Muscle layer of colon (tissue), 2 donors: ENCODE results near the gene ARHGAP26.
"Not testable (repeated sequence)": the region's sequence is repeated elsewhere in the genome, so short reads cannot be mapped to it uniquely, and the experiment has no call there.

Experiments used
- H3K27ac ChIP-seq: one replicate; pipeline ENCODE4 v1.7.0; 2013; ENCODE audit warnings: low read depth, mild to moderate bottlenecking, low read length, moderate library complexity
- H3K27me3 ChIP-seq, 2 donors: one replicate each; pipeline ENCODE4 v1.7.0; 2013; ENCODE audit warnings: low read length in 2 of 2, mild to moderate bottlenecking in 2 of 2; ENCODE audit not compliant: insufficient read depth in 2 of 2, control insufficient read depth in 1 of 2
- H3K36me3 ChIP-seq: one replicate; pipeline ENCODE4 v1.7.0; 2013; ENCODE audit warnings: mild to moderate bottlenecking, low read length; ENCODE audit not compliant: insufficient read depth
- H3K4me1 ChIP-seq: one replicate; pipeline ENCODE4 v1.7.0; 2013; ENCODE audit warnings: mild to moderate bottlenecking, low read length; ENCODE audit not compliant: insufficient read depth
- H3K4me3 ChIP-seq, 2 donors: one replicate each; pipeline ENCODE4 v1.7.0; 2013; ENCODE audit warnings: low read length in 2 of 2, low read depth in 1 of 2, mild to moderate bottlenecking in 1 of 2, moderate library complexity in 1 of 2
- H3K9ac ChIP-seq: one replicate; pipeline ENCODE4 v1.7.0; 2013; ENCODE audit warnings: low read length
- H3K9me3 ChIP-seq: one replicate; pipeline ENCODE4 v1.7.0; 2013; ENCODE audit warnings: mild to moderate bottlenecking, low read length
- donor health status: abdominal sarcoma.
- donor health status: Adenocarcinoma of cecum.

Gene ARHGAP26

DNA sequence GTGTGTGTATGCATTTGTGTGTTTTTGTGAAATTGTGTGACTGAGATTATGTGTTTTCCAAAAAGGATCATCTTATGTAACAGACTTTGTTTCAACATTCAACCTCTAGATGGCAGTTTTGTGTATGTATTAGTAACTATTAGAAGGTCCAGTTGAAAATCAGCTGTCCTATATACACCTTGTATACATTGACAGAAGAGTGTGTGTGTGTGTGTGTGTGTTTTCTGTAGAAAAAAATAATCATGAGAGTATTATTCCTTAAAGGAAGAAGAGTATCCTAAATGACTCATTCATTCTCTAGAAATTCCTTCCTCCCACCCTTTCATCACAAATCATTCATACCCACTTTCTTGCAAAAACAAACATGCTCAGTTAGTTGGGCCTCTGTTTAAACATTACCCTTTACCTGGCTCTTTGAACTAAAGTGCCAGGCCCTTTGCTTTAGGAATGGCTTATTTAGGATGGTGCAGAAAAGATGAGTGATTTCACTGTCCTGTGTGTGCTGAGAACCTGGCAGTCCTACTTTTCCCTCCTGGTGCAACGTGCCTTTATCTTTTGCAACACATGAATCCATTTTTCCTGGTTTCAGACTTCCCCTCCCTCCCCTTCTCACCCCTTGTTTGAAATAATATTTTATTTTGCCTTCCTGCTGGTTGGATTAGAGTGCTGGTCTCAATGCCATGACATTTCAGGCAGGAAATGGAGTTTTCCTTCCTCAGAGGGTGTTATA lies 152.2 kb downstream of the ARHGAP26 start:
- H3K9ac ChIP-seq: no peak overlapping the region
- no peaks in the 10 kb centered on the region for H3K9me3 ChIP-seq
- no peak overlapping the region for H3K27ac ChIP-seq
- no peaks in the 10 kb centered on the region for H3K36me3 ChIP-seq
- H3K4me3 ChIP-seq: no peak overlapping the region
- H3K4me1 ChIP-seq: peaks cover 16% of the 10 kb centered on the region
- H3K27me3 ChIP-seq: no peaks in the 10 kb centered on the region

DNA sequence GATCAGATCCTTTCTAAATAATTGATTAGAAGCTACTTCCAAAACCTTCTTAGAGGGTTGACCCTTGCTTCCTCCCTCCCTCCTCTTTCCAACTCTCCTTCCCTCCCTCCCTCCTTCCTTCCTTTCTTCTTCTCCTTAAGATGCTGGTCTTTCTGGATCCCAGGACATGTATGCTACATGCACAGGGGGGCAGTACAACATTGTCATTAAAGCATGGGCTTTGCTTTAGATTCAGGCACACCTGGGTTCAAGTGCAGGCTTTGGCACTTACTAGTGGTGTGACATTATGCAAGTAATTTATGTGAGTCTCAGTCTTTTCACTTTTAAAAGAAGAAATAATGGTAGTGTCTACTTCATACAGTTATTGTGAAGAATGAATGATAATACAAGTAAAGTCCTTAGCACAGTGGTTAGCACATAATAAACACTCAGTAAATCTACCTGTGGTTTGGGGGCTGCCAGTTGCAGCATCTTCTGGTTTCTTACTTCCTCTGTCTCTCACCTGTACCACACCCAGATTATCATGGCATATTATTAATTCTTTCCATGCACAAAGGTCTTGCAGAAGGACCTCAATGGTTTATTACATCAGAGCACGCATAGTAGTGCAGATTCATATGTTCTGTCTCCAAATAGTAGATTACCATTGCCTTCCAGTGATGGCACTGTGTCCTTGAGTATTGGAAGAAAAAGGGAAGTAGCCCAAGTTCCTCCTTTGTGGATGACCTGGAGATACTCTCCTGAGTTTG lies 154.1 kb downstream of the ARHGAP26 start:
- no peak overlapping the region for H3K9ac ChIP-seq
- no peak overlapping the region for H3K4me3 ChIP-seq
- no peaks in the 10 kb centered on the region for H3K36me3 ChIP-seq
- H3K9me3 ChIP-seq: no peaks in the 10 kb centered on the region
- H3K4me1 ChIP-seq: peaks cover 16% of the 10 kb centered on the region
- H3K27me3 ChIP-seq: no peaks in the 10 kb centered on the region
- no peak overlapping the region for H3K27ac ChIP-seq

DNA sequence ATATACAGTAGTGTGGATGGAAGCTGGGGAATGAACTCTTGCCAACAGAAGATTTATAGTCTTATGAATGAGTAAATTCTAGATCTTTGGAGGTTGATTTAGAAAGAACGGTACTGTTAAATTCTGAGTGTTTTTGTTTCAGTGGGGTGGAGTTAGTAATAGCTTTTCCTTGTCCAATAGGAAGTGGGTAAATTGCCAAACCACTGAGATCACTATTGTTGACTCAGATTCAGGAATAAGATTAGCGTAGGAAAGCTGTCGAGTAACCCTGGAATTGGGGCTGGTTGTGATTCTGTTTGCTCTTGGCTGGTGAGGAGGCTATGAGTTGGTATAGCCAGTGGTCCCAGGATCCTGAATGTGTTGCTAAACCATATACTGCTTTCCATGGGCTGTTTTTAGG lies 155.6 kb downstream of the ARHGAP26 start:
- Histone ChIP-seq H3K4me3 (no peak overlapping the region), H3K27ac (no peak overlapping the region), H3K9me3 (no peaks in the 10 kb centered on the region), H3K4me1 (peaks cover 16% of the 10 kb centered on the region), H3K27me3 (no peaks in the 10 kb centered on the region), H3K36me3 (no peaks in the 10 kb centered on the region), H3K9ac (no peak overlapping the region)

DNA sequence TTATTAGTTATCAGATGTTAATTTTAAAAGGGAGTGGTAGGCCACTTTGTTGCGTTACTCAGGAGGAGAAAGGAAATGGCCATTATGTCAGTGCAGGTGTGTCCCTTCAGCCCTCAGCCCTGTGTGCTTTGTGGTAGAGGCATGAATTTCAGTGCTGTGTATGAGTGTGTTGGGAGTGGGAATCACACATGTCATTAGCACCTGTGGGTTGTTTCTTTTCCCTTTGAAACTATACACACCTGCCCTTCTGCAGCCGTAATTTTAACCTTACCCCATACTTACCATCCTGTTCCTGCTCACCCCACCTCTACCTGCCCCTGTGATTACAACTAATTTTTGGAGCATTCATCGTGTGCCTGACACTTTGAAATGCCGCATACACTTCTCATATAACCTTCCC lies 156.4 kb downstream of the ARHGAP26 start:
- no peaks in the 10 kb centered on the region for H3K9me3 ChIP-seq
- H3K4me3 ChIP-seq: no peak overlapping the region
- H3K27me3 ChIP-seq: no peaks in the 10 kb centered on the region
- no peaks in the 10 kb centered on the region for H3K36me3 ChIP-seq
- peaks cover 16% of the 10 kb centered on the region for H3K4me1 ChIP-seq
- no peak overlapping the region for H3K27ac ChIP-seq
- no peak overlapping the region for H3K9ac ChIP-seq

DNA sequence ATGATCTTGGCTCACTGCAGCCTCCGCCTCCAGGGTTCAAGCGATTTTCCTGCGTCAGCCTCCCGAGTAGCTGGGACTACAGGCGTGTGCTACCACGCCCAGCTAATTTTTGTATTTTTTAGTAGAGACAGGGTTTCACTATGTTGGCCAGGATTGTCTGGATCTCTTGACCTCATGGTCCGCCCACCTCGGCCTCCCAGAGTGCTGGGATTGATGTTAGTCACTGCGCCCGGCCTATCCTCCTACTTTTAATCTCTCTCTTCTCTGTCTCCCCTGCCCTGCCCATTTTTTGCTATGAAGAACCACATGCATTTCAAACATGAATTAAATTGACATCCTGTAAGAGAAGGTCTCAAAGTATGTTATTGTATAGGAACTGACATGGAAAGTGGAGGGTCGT lies 158.8 kb downstream of the ARHGAP26 start:
- H3K9ac ChIP-seq, H3K9me3 ChIP-seq, H3K27me3 ChIP-seq, H3K4me3 ChIP-seq, H3K36me3 ChIP-seq, H3K27ac ChIP-seq: not testable (repeated sequence)
- H3K4me1 ChIP-seq: peaks cover 16% of the 10 kb centered on the region

DNA sequence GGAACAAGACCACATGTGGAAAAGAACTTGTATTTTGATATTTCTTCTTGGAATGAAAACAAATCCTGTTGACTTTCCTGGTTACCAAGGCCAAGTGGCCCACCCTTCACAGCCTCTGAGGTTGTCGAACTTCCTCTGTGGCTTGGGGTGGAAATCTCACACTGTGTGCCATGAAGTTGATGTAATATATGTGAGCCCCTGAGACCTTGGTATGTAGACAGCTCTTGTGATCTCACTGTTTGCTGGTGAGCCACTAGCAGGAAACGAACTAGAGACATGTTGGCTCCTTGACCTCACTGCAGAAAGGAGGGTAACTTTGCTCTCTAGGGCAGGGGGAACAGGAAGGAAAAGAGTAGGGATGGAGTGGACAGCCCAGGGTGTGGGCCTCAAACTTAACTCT lies 159.4 kb downstream of the ARHGAP26 start:
- Histone ChIP-seq H3K9me3 (no peaks in the 10 kb centered on the region), H3K36me3 (peaks cover 6% of the 10 kb centered on the region), H3K27me3 (no peaks in the 10 kb centered on the region), H3K4me3 (no peak overlapping the region), H3K27ac (no peak overlapping the region), H3K9ac (no peak overlapping the region), H3K4me1 (peaks cover 16% of the 10 kb centered on the region)

DNA sequence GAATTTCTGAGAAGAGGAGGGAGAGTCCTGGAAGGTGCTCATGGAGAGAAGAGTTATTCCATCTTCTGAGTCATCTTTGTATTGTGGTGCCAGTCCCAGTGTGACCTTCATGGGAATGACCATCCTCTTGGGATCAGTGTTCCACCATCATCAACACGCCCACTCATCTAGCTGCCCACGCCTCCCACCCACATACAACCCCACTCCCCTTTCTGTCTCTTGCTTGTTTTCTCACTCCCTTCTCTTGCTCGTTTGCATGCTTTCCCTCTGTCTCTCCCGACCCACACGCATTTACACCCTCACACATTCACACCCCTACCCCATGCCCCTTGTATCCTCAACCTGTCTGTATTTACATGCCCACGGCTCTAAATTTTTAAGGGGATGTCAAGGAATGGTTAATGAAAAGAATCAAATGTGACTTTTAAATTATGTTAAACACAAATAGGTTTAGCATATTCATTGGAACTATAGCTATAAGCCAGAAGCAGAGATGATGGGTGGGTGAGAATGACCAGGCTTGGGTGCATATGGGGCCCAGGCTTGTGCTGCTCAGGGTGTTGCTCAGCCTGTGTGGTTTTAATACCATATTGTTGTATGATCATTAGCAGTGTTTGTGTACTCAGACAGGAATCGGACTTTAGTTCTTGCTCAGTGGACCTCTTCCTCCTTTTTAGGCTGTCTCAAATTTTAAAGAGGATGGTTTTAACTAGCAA lies 160.4 kb downstream of the ARHGAP26 start:
- no peak overlapping the region for H3K9ac ChIP-seq
- no peaks in the 10 kb centered on the region for H3K9me3 ChIP-seq
- no peak overlapping the region for H3K4me3 ChIP-seq
- no peak overlapping the region for H3K27ac ChIP-seq
- H3K36me3 ChIP-seq: peaks cover 6% of the 10 kb centered on the region
- peaks cover 16% of the 10 kb centered on the region for H3K4me1 ChIP-seq
- no peaks in the 10 kb centered on the region for H3K27me3 ChIP-seq

DNA sequence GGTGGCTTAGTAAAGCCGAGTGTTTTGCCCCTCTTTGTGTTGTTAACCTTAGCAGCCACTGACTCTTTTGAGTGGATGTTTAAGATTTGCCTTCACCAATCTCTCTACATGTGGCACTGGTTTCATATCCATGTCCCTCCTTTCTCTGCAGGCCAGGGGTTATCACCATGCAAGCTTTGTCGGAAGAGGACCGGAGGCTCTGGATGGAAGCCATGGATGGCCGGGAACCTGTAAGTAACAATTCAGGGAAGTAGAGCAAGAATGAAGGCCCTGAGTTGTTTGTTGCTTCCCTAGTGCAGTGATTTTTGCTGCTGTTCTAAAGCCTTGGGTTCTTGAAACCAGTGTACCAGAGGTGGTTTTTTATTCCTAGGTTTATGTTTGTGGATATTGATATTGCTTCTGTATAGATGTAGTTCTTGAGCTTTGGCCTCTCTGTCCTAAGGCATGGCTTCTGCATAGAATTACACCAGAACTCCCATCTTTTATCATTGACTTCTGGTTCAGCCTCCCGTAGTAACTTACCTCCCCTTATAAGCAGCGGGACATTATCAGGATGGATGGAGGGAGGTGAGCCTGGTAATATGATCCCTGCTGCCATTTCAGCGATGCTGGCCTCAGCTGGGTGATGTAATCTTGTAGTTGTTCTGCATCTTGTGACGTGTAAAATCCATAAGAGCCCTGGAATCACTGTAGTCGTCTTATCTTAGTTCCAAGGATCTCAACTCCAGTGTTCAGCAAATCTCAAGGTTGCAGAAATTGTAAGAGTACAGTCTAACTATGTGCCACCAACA lies 161.9 kb downstream of the ARHGAP26 start:
- Histone ChIP-seq H3K4me1 (peaks cover 7% of the 10 kb centered on the region), H3K9me3 (no peaks in the 10 kb centered on the region), H3K27ac (no peak overlapping the region), H3K36me3 (peaks cover 6% of the 10 kb centered on the region), H3K9ac (no peak overlapping the region), H3K4me3 (no peak overlapping the region), H3K27me3 (no peaks in the 10 kb centered on the region)

DNA sequence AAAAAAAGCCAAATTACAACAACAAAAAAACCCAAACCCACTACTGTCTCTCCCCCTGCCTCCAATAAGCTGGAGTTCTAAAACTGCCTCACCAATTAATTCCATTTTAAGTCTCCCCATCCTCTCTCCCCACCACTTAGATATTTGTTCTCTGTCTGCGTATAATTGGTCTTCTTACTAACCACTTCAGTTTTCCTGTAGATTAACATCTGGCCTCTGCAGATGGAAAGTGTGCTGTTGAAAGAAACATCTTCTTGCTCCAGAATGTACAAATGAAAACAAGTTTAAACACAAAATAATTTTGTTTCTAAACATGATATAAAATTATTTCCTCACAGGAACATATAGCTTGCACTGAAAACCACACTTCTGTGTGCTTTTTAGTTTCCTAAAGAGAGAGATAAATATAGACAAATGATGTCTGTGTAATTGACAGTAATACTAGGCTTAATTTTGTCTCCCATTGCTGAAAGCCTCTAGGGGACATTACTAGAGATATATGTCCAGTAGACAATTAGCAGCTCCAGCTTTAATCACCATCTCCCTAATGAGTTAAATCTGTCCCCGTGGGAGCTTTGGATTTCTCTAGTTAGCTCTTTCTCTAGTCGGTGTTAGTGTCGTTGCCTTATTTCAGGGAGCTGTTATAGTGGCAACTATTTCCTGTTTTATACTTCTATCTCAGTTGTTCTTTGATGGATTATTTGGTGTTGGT lies 164.0 kb downstream of the ARHGAP26 start:
- H3K4me1 ChIP-seq: peaks cover 23% of the 10 kb centered on the region
- no peak overlapping the region for H3K4me3 ChIP-seq
- H3K9me3 ChIP-seq: no peaks in the 10 kb centered on the region
- H3K27me3 ChIP-seq: no peaks in the 10 kb centered on the region
- H3K9ac ChIP-seq: no peak overlapping the region
- H3K27ac ChIP-seq: no peak overlapping the region
- peaks cover 6% of the 10 kb centered on the region for H3K36me3 ChIP-seq

DNA sequence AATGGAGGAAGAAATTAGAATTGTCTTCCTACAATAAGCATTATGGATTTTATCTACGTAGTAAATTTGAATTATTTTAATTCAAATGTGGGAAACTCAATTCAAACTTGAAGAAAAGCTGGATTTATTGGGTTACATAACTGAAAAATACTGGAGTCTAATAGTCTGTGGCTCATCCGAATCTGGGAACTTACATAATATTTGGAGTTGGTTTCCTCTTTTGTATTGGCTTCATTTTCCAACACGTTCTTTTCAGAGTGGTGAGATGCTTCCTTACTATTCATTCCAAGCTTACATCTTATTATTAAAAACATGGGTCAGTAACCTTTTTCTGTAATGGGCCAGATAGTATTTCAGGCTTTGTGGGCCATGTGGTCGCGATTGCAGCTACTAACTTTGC lies 164.8 kb downstream of the ARHGAP26 start:
- Histone ChIP-seq H3K27ac (no peak overlapping the region), H3K36me3 (peaks cover 6% of the 10 kb centered on the region), H3K9ac (no peak overlapping the region), H3K4me1 (peaks cover 23% of the 10 kb centered on the region), H3K4me3 (no peak overlapping the region), H3K27me3 (no peaks in the 10 kb centered on the region), H3K9me3 (no peaks in the 10 kb centered on the region)
